Kidney tubule cell (primary cell): ENCODE data around the gene GOLGA6L4.
"Not testable (repeated sequence)": the region's sequence is repeated elsewhere in the genome, so short reads cannot be mapped to it uniquely, and the experiment has no call there.

Experiments
- DNase-seq: peaks from one replicate; pipeline ENCODE4 v3.0.0-alpha.2; 2018; ENCODE audit warnings: low spot score

The GOLGA6L4 gene

DNA sequence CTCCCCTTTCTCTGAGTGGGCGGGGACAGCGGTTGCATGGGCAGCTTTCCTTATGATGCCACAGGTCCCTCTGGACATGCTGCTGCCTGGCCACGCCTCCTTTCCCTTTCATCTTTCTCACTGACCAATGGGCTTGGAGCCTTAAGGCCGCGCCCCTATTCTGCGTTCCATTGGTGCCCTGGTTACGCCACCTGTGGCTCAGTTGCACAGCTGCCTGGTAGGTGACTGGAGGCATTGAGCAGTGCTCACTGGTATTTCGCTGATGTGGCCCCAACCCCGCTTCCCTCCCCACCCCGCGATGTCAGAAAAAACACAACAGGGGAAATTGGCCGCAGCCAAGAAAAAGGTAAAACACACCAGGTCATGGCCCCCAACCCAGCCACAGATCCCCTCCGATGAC, at the start of gene GOLGA6L4:
GOLGA6L4 (plus strand) TSS at position 201 of the 400 bp plus-strand sequence; CDS start at position 263, 62 bp downstream.
- DNase-seq, result not testable (repeated sequence)

DNA sequence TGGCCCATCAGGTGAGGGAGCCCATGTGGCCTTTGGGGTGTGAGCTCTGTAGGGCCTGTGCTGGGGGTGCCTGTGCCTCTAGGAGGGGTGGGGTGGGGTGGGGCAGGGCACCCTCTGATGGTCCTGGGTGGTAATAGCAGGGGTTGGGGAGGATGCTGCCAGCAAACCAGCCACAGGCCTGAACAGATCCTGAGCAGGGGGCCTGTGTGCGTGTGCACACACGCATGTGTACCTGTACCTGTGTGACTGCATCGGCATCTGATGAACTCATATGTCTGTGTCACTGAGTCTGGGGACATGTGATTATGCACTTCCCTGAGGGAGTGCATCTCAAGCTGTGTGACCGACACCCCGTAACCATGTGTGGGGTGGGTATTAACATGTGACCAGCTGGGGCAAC, 42.6 kb upstream of the GOLGA6L4 start:
- not testable (repeated sequence) for DNase-seq

- not testable (repeated sequence) for DNase-seq
These were observed 40.0 kb upstream of the GOLGA6L4 start for GRCh38 chr15:84195603-84196002.

- DNase-seq, result not testable (repeated sequence)
These were observed 38.9 kb upstream of the GOLGA6L4 start for GRCh38 chr15:84196530-84197188.

DNA sequence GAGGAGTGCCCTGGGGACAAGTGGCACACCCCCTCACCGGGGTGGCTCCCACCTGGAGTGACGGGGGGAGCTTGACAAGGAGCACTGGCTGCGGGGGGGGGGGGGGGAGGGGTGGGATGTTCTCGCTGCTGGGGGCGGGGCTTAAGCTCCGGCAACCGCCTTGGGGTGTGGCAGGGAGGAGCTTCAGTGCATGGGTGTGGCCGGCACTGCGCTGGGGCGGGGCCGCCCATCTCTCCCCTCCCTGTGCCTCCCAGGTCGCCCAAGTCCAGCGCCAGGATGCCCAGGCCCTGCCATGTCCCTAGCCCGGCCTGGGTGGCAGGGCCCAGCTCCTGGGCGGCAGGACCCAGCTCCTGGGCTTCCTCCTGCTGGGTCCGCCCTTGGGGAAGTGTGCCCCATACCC, 35.7 kb upstream of the GOLGA6L4 start:
- DNase-seq, result not testable (repeated sequence)

- not testable (repeated sequence) for DNase-seq
These were observed 10.9 kb downstream of the GOLGA6L4 start for GRCh38 chr15:84246441-84246840.
